GM23338 (cell line): ENCODE results near the gene ACYP1.

Experiments used
- CREB1 ChIP-seq: fragments of 250-450 bp; sonication (Bioruptor Pico); IDR thresholded peaks from 2 replicates; pipeline ENCODE4 v1.5.0; 2020; ENCODE audit warnings: low read depth, mild to moderate bottlenecking, moderate library complexity
- EZH2 ChIP-seq: fragments of 200-600 bp; sonication (generic); IDR thresholded peaks from one replicate; pipeline ENCODE4 v1.8.0; 2017; ENCODE audit warnings: antibody characterized with exemption, mild to moderate bottlenecking, low read depth; ENCODE audit not compliant: unreplicated experiment
- EZH2phosphoT487 ChIP-seq: fragments of 200-600 bp; sonication (generic); IDR thresholded peaks from one replicate; pipeline ENCODE4 v1.8.1; 2018; ENCODE audit warnings: antibody characterized with exemption; ENCODE audit not compliant: unreplicated experiment
- JUNB ChIP-seq: IDR thresholded peaks from one replicate; pipeline ENCODE4 v1.6.1; 2016; ENCODE audit warnings: antibody characterized with exemption; ENCODE audit not compliant: unreplicated experiment
- NANOG ChIP-seq: IDR thresholded peaks from 2 replicates; pipeline ENCODE4 v1.6.1; 2016; ENCODE audit warnings: antibody characterized with exemption, borderline replicate concordance
- POLR2AphosphoS5 ChIP-seq: IDR thresholded peaks from 2 replicates; pipeline ENCODE4 v1.6.1; 2016; ENCODE audit warnings: antibody characterized with exemption, low read depth
- REST ChIP-seq: IDR thresholded peaks from one replicate; pipeline ENCODE4 v1.6.1; 2018; ENCODE audit warnings: antibody characterized with exemption; ENCODE audit not compliant: unreplicated experiment
- STAT1 ChIP-seq: IDR thresholded peaks from one replicate; pipeline ENCODE4 v1.6.1; 2016; ENCODE audit warnings: antibody characterized with exemption; ENCODE audit not compliant: unreplicated experiment
- ZNF114 ChIP-seq: fragments of 250-450 bp; sonication (Bioruptor Pico); IDR thresholded peaks from 2 replicates; pipeline ENCODE4 v1.5.0; 2020; ENCODE audit warnings: mild to moderate bottlenecking, moderate library complexity
- ZNF331 ChIP-seq: fragments of 250-450 bp; sonication (Bioruptor Pico); IDR thresholded peaks from 2 replicates; pipeline ENCODE4 v1.5.0; 2020; ENCODE audit warnings: low read depth, mild to moderate bottlenecking, moderate library complexity
- TF ChIP-seq, protein P1 (sequence below), 2 experiments: fragments of 200-600 bp in 1 of 2; sonication (generic) in 1 of 2; conservative IDR thresholded peaks; 2 replicates each; pipeline versions ENCODE4 v1.5.1 to v1.6.1; 2016 to 2017; ENCODE audit warnings: antibody characterized with exemption in 2 of 2, low read depth in 2 of 2, mild to moderate bottlenecking in 2 of 2, moderate library complexity in 1 of 2
- TF ChIP-seq, protein P2 (sequence below): IDR thresholded peaks from 2 replicates; pipeline ENCODE4 v1.6.1; 2016; ENCODE audit warnings: antibody characterized with exemption
- TF ChIP-seq, protein P3 (sequence below): fragments of 250-450 bp; sonication (Bioruptor Pico); IDR thresholded peaks from 2 replicates; pipeline ENCODE4 v1.5.0; 2020; ENCODE audit warnings: mild to moderate bottlenecking, moderate library complexity

GRCh38 chr14:75079521-75079920 lies 15.7 kb upstream of the ACYP1 start:
- TF ChIP-seq POLR2AphosphoS5 (no peak), EZH2phosphoT487 (no peak), ZNF331 (no peak), EZH2 (no peak), REST (no peak), JUNB (no peak), CREB1 (CRISPR knock-in tag) (no peak), NANOG (no peak), STAT1 (no peak), ZNF114 (no peak)
- TF ChIP-seq, protein P1, sequence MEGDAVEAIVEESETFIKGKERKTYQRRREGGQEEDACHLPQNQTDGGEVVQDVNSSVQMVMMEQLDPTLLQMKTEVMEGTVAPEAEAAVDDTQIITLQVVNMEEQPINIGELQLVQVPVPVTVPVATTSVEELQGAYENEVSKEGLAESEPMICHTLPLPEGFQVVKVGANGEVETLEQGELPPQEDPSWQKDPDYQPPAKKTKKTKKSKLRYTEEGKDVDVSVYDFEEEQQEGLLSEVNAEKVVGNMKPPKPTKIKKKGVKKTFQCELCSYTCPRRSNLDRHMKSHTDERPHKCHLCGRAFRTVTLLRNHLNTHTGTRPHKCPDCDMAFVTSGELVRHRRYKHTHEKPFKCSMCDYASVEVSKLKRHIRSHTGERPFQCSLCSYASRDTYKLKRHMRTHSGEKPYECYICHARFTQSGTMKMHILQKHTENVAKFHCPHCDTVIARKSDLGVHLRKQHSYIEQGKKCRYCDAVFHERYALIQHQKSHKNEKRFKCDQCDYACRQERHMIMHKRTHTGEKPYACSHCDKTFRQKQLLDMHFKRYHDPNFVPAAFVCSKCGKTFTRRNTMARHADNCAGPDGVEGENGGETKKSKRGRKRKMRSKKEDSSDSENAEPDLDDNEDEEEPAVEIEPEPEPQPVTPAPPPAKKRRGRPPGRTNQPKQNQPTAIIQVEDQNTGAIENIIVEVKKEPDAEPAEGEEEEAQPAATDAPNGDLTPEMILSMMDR (conservative IDR thresholded peaks at IDR 0.05; ENCODE audit: low read depth in 2 of 2): no peak
- TF ChIP-seq, protein P2, sequence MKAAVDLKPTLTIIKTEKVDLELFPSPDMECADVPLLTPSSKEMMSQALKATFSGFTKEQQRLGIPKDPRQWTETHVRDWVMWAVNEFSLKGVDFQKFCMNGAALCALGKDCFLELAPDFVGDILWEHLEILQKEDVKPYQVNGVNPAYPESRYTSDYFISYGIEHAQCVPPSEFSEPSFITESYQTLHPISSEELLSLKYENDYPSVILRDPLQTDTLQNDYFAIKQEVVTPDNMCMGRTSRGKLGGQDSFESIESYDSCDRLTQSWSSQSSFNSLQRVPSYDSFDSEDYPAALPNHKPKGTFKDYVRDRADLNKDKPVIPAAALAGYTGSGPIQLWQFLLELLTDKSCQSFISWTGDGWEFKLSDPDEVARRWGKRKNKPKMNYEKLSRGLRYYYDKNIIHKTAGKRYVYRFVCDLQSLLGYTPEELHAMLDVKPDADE: no peak
- TF ChIP-seq, protein P3, sequence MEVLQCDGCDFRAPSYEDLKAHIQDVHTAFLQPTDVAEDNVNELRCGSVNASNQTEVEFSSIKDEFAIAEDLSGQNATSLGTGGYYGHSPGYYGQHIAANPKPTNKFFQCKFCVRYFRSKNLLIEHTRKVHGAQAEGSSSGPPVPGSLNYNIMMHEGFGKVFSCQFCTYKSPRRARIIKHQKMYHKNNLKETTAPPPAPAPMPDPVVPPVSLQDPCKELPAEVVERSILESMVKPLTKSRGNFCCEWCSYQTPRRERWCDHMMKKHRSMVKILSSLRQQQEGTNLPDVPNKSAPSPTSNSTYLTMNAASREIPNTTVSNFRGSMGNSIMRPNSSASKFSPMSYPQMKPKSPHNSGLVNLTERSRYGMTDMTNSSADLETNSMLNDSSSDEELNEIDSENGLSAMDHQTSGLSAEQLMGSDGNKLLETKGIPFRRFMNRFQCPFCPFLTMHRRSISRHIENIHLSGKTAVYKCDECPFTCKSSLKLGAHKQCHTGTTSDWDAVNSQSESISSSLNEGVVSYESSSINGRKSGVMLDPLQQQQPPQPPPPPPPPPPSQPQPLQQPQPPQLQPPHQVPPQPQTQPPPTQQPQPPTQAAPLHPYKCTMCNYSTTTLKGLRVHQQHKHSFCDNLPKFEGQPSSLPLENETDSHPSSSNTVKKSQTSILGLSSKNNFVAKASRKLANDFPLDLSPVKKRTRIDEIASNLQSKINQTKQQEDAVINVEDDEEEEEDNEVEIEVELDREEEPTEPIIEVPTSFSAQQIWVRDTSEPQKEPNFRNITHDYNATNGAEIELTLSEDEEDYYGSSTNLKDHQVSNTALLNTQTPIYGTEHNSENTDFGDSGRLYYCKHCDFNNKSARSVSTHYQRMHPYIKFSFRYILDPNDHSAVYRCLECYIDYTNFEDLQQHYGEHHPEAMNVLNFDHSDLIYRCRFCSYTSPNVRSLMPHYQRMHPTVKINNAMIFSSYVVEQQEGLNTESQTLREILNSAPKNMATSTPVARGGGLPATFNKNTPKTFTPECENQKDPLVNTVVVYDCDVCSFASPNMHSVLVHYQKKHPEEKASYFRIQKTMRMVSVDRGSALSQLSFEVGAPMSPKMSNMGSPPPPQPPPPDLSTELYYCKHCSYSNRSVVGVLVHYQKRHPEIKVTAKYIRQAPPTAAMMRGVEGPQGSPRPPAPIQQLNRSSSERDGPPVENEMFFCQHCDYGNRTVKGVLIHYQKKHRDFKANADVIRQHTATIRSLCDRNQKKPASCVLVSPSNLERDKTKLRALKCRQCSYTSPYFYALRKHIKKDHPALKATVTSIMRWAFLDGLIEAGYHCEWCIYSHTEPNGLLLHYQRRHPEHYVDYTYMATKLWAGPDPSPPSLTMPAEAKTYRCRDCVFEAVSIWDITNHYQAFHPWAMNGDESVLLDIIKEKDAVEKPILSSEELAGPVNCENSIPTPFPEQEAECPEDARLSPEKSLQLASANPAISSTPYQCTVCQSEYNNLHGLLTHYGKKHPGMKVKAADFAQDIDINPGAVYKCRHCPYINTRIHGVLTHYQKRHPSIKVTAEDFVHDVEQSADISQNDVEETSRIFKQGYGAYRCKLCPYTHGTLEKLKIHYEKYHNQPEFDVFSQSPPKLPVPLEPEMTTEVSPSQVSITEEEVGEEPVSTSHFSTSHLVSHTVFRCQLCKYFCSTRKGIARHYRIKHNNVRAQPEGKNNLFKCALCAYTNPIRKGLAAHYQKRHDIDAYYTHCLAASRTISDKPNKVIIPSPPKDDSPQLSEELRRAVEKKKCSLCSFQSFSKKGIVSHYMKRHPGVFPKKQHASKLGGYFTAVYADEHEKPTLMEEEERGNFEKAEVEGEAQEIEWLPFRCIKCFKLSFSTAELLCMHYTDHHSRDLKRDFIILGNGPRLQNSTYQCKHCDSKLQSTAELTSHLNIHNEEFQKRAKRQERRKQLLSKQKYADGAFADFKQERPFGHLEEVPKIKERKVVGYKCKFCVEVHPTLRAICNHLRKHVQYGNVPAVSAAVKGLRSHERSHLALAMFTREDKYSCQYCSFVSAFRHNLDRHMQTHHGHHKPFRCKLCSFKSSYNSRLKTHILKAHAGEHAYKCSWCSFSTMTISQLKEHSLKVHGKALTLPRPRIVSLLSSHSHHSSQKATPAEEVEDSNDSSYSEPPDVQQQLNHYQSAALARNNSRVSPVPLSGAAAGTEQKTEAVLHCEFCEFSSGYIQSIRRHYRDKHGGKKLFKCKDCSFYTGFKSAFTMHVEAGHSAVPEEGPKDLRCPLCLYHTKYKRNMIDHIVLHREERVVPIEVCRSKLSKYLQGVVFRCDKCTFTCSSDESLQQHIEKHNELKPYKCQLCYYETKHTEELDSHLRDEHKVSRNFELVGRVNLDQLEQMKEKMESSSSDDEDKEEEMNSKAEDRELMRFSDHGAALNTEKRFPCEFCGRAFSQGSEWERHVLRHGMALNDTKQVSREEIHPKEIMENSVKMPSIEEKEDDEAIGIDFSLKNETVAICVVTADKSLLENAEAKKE (CRISPR knock-in tag): no peak
